Gastroesophageal sphincter (tissue), 4 donors: ENCODE data around the gene VPS51. TPM values are rescaled to one million over a fixed set of nuclear protein-coding genes. Genes with fewer than 3 reads are reported as not detected.

Experiments
- ATAC-seq: fragments of 150-250 bp; one replicate; pipeline ENCODE4 v1.9.1; 2016; ENCODE audit warnings: mild to moderate bottlenecking, moderate library complexity
- H3K27ac ChIP-seq, 4 donors: fragments of 200-600 bp; sonication (generic) in 3 of 4; 1 replicate in 3 of 4; 2 replicates in 1 of 4; pipeline ENCODE4 v1.5.1; 2016 to 2019
- H3K27me3 ChIP-seq: fragments of 200-600 bp; sonication (generic); one replicate; pipeline ENCODE4 v1.5.1; 2019
- H3K36me3 ChIP-seq, 2 donors: fragments of 200-600 bp; sonication (generic); one replicate each; pipeline ENCODE4 v1.5.1; 2019; ENCODE audit warnings: control low read depth in 1 of 2
- H3K4me1 ChIP-seq, 3 donors: fragments of 200-600 bp; sonication (generic); 1 replicate in 2 of 3; 2 replicates in 1 of 3; pipeline ENCODE4 v1.5.1; 2016 to 2019; ENCODE audit warnings: control low read depth in 2 of 3
- H3K4me3 ChIP-seq, 2 donors: fragments of 200-600 bp; sonication (generic); one replicate each; pipeline ENCODE4 v1.5.1; 2019; ENCODE audit warnings: mild to moderate bottlenecking in 1 of 2, moderate library complexity in 1 of 2
- H3K9me3 ChIP-seq, 3 donors: fragments of 200-600 bp; sonication (generic); one replicate each; pipeline ENCODE4 v1.5.1; 2017 to 2019; ENCODE audit warnings: control low read depth in 2 of 3
- CTCF ChIP-seq, 4 experiments: fragments of 200-600 bp in 2 of 4; fragments of 450-650 bp in 2 of 4; sonication (generic) in 1 of 4; IDR thresholded peaks; one replicate each; pipeline ENCODE4 v1.5.1; 2017 to 2019; ENCODE audit warnings: antibody characterized with exemption in 4 of 4, mild to moderate bottlenecking in 2 of 4, moderate library complexity in 2 of 4
- EP300 ChIP-seq: sonication (generic); formaldehyde crosslinking; IDR thresholded peaks from one replicate; pipeline ENCODE4 v1.6.1; 2017; ENCODE audit warnings: antibody characterized with exemption, mild to moderate bottlenecking
- POLR2A ChIP-seq, 2 donors: fragments of 450-650 bp; IDR thresholded peaks; one replicate each; pipeline ENCODE4 v1.6.1; 2017; ENCODE audit warnings: antibody characterized with exemption in 2 of 2, mild to moderate bottlenecking in 2 of 2, moderate library complexity in 1 of 2
- POLR2AphosphoS5 ChIP-seq: sonication (generic); formaldehyde crosslinking; IDR thresholded peaks from one replicate; pipeline ENCODE4 v1.6.1; 2017; ENCODE audit warnings: antibody characterized with exemption
- WGBS, 2 donors: methylation state at CpG; one replicate each; pipeline ENCODE4 v1.1.5; 2018; ENCODE audit warnings: low coverage in 1 of 2; 5-methylcytosine and 5-hydroxymethylcytosine counted together
- total RNA-seq, 4 donors: library from RNA; depleted of rRNA; stranded (reverse); fragments of >200 nt; gene quantifications; one replicate each; pipeline ENCODE4 v1.1.0, GENCODE V29; 2016

VPS51 gene
- total RNA-seq, 4 donors from 2014 or later, result 374 to 526 (median 407) TPM

- H3K36me3 ChIP-seq, result peaks cover 0 to 59% of the 10 kb centered on the region in 2 donors
- H3K27me3 ChIP-seq, result no peaks in the 10 kb centered on the region
- H3K27ac ChIP-seq, result no peak overlapping the region
- no peaks in the 10 kb centered on the region for H3K9me3 ChIP-seq
- H3K4me1 ChIP-seq, result peaks cover 0 to 31% (median 0%) of the 10 kb centered on the region in 3 donors
- ATAC-seq, result no peak
- no peak overlapping the region for H3K4me3 ChIP-seq
- TF ChIP-seq EP300 (no peak), POLR2AphosphoS5 (no peak), CTCF (IDR thresholded peaks at IDR 0.05) (no peak), POLR2A (IDR thresholded peaks at IDR 0.05) (no peak)
Measured at GRCh38 chr11:65103476-65103875, 7.5 kb downstream of the VPS51 start.

GRCh38 chr11:65104628-65105027 lies 8.6 kb downstream of the VPS51 start:
- 73 to 100% methylated on average over 1 to 4 of the region's 4 CpGs for WGBS, 2 donors
- no peak overlapping the region for H3K27ac ChIP-seq
- peaks cover 0 to 31% (median 0%) of the 10 kb centered on the region in 3 donors for H3K4me1 ChIP-seq
- no peak for TF ChIP-seq EP300
- no peak for TF ChIP-seq CTCF (IDR thresholded peaks at IDR 0.05)
- TF ChIP-seq POLR2AphosphoS5, result no peak
- no peak for TF ChIP-seq POLR2A (IDR thresholded peaks at IDR 0.05)
- H3K4me3 ChIP-seq, result no peak overlapping the region
- peaks cover 0 to 60% of the 10 kb centered on the region in 2 donors for H3K36me3 ChIP-seq
- no peaks in the 10 kb centered on the region for H3K27me3 ChIP-seq
- no peak for ATAC-seq
- H3K9me3 ChIP-seq, result no peaks in the 10 kb centered on the region

GRCh38 chr11:65107078-65107477 lies 11.1 kb downstream of the VPS51 start:
- H3K36me3 ChIP-seq, result peaks cover 0 to 61% of the 10 kb centered on the region in 2 donors
- H3K9me3 ChIP-seq, result no peaks in the 10 kb centered on the region
- TF ChIP-seq POLR2AphosphoS5 (no peak), POLR2A (IDR thresholded peaks at IDR 0.05) (no peak), CTCF (IDR thresholded peaks at IDR 0.05) (no peak), EP300 (no peak)
- H3K4me3 ChIP-seq, result no peak overlapping the region
- no peak overlapping the region for H3K27ac ChIP-seq
- ATAC-seq, result no peak
- H3K27me3 ChIP-seq, result no peaks in the 10 kb centered on the region
- peaks cover 0 to 42% (median 6%) of the 10 kb centered on the region in 3 donors for H3K4me1 ChIP-seq
- WGBS, 2 donors, result 98% methylated on average over 7 of the region's 15 CpGs; no CpG with 5 or more reads in 1 of the 2 donors

- peaks cover 2 to 42% (median 15%) of the 10 kb centered on the region in 3 donors for H3K4me1 ChIP-seq
- WGBS, 2 donors, result no CpG with 5 or more reads among the region's 52 CpGs
- H3K27me3 ChIP-seq, result no peaks in the 10 kb centered on the region
- ATAC-seq, result no peak
- H3K27ac ChIP-seq, result no peak overlapping the region
- H3K36me3 ChIP-seq, result peaks cover 0 to 56% of the 10 kb centered on the region in 2 donors
- H3K4me3 ChIP-seq, result no peak overlapping the region
- no peaks in the 10 kb centered on the region for H3K9me3 ChIP-seq
- TF ChIP-seq CTCF (IDR thresholded peaks at IDR 0.05) (no peak), POLR2A (IDR thresholded peaks at IDR 0.05) (no peak), POLR2AphosphoS5 (no peak), EP300 (no peak)
Measured at GRCh38 chr11:65107751-65108468, 11.9 kb downstream of the VPS51 start.

- Histone ChIP-seq H3K4me1 (peaks cover 4 to 47% (median 20%) of the 10 kb centered on the region in 3 donors), H3K27ac (no peak overlapping the region), H3K4me3 (no peak overlapping the region), H3K9me3 (no peaks in the 10 kb centered on the region), H3K27me3 (no peaks in the 10 kb centered on the region), H3K36me3 (peaks cover 0 to 52% of the 10 kb centered on the region in 2 donors)
- TF ChIP-seq EP300, result no peak
- TF ChIP-seq POLR2AphosphoS5, result no peak
- TF ChIP-seq POLR2A (IDR thresholded peaks at IDR 0.05), result no peak
- TF ChIP-seq CTCF (IDR thresholded peaks at IDR 0.05), result no peak
- no peak for ATAC-seq
- WGBS, 2 donors, result 90% methylated on average over 2 of the region's 38 CpGs; no CpG with 5 or more reads in 1 of the 2 donors
Measured at GRCh38 chr11:65108469-65109123, 12.6 kb downstream of the VPS51 start.
